Effector memory CD4-positive, alpha-beta T cell (primary cell): ENCODE results near the gene P2RX3.

Source experiments
- DNase-seq, 3 donors: peaks; one replicate each; pipeline ENCODE4 v3.0.0-alpha.2; 2020
- H3K27ac ChIP-seq: 2 replicates; pipeline ENCODE4 v1.7.0; 2013; ENCODE audit warnings: mild to moderate bottlenecking, low read length, moderate library complexity; ENCODE audit not compliant: insufficient read depth, poor library complexity, severe bottlenecking
- H3K27me3 ChIP-seq: replicated peaks from 2 replicates; pipeline ENCODE4 v1.7.0; 2013; ENCODE audit warnings: mild to moderate bottlenecking, low read length; ENCODE audit not compliant: insufficient read depth, control insufficient read depth, poor library complexity, severe bottlenecking
- H3K36me3 ChIP-seq: 2 replicates; pipeline ENCODE4 v1.7.0; 2013; ENCODE audit warnings: mild to moderate bottlenecking, low read length, moderate library complexity; ENCODE audit not compliant: control insufficient read depth, insufficient read depth
- H3K4me1 ChIP-seq: 2 replicates; pipeline ENCODE4 v1.7.0; 2013; ENCODE audit warnings: low read length, mild to moderate bottlenecking; ENCODE audit not compliant: control insufficient read depth, insufficient read depth, poor library complexity, severe bottlenecking
- H3K4me3 ChIP-seq: 2 replicates; pipeline ENCODE4 v1.7.0; 2013; ENCODE audit warnings: low read length, low read depth, mild to moderate bottlenecking; ENCODE audit not compliant: insufficient read depth, poor library complexity, severe bottlenecking
- H3K9me3 ChIP-seq: 2 replicates; pipeline ENCODE4 v1.7.0; 2013; ENCODE audit warnings: mild to moderate bottlenecking, low read length, moderate library complexity; ENCODE audit not compliant: control insufficient read depth

The P2RX3 gene

GRCh38 chr11:57417056-57417455, 78.9 kb downstream of the P2RX3 start:
- no peak overlapping the region for H3K27ac ChIP-seq
- H3K36me3 ChIP-seq, result peaks cover 30% of the 10 kb centered on the region

GRCh38 chr11:57418131-57418530, 80.0 kb downstream of the P2RX3 start:
- no peak for DNase-seq
- Histone ChIP-seq H3K27ac (no peak overlapping the region), H3K27me3 (no peaks in the 10 kb centered on the region), H3K36me3 (peaks cover 30% of the 10 kb centered on the region), H3K4me3 (no peak overlapping the region), H3K9me3 (no peaks in the 10 kb centered on the region), H3K4me1 (no peaks in the 10 kb centered on the region)

More at GRCh38 chr11:57417056-57417455, 78.9 kb downstream of the P2RX3 start:
- DNase-seq, result no peak
- no peak overlapping the region for H3K4me3 ChIP-seq
- H3K27me3 ChIP-seq, result no peaks in the 10 kb centered on the region
- no peaks in the 10 kb centered on the region for H3K4me1 ChIP-seq
- H3K9me3 ChIP-seq, result no peaks in the 10 kb centered on the region

GRCh38 chr11:57419146-57419545, 81.0 kb downstream of the P2RX3 start:
- Histone ChIP-seq H3K4me1 (peaks cover 2% of the 10 kb centered on the region), H3K27me3 (no peaks in the 10 kb centered on the region), H3K4me3 (no peak overlapping the region), H3K36me3 (peaks cover 25% of the 10 kb centered on the region), H3K27ac (no peak overlapping the region), H3K9me3 (no peaks in the 10 kb centered on the region)
- no peak for DNase-seq

GRCh38 chr11:57421066-57421465, 82.9 kb downstream of the P2RX3 start:
- Histone ChIP-seq H3K27me3 (no peaks in the 10 kb centered on the region), H3K4me3 (no peak overlapping the region), H3K36me3 (peaks cover 15% of the 10 kb centered on the region), H3K4me1 (peaks cover 21% of the 10 kb centered on the region), H3K27ac (no peak overlapping the region), H3K9me3 (no peaks in the 10 kb centered on the region)
- no peak for DNase-seq

GRCh38 chr11:57421805-57422204, 83.7 kb downstream of the P2RX3 start:
- no peaks in the 10 kb centered on the region for H3K9me3 ChIP-seq
- H3K4me3 ChIP-seq, result no peak overlapping the region
- H3K27me3 ChIP-seq, result no peaks in the 10 kb centered on the region
- H3K36me3 ChIP-seq, result peaks cover 8% of the 10 kb centered on the region
- peaks cover 28% of the 10 kb centered on the region for H3K4me1 ChIP-seq
- no peak for DNase-seq
- H3K27ac ChIP-seq, result no peak overlapping the region
